GM20000 (cell line): Measurements from ENCODE around the gene CRTAC1.

Source experiments
- DNase-seq: peaks from one replicate; pipeline ENCODE4 v3.0.0; 2012; ENCODE audit warnings: low spot score
- CTCF ChIP-seq: IDR thresholded peaks from 2 replicates; pipeline ENCODE4 v1.5.1; 2012; ENCODE audit warnings: mild to moderate bottlenecking, control low read depth; ENCODE audit errors: extremely low read depth, missing control alignments

CRTAC1 gene

GRCh38 chr10:97923476-97923875, 106.9 kb downstream of the CRTAC1 start:
- TF ChIP-seq CTCF = no peak
- no peak for DNase-seq

GRCh38 chr10:97923057-97923456, 107.4 kb downstream of the CRTAC1 start:
- no peak for TF ChIP-seq CTCF
- no peak for DNase-seq

GRCh38 chr10:97922022-97922758, 108.2 kb downstream of the CRTAC1 start:
- no peak for DNase-seq
- TF ChIP-seq CTCF = no peak

GRCh38 chr10:97921581-97922021, 108.8 kb downstream of the CRTAC1 start:
- no peak for TF ChIP-seq CTCF

GRCh38 chr10:97920865-97921264, 109.6 kb downstream of the CRTAC1 start:
- TF ChIP-seq CTCF = no peak
- no peak for DNase-seq

More at GRCh38 chr10:97921581-97922021, 108.8 kb downstream of the CRTAC1 start:
- DNase-seq = no peak

GRCh38 chr10:97919012-97919411, 111.4 kb downstream of the CRTAC1 start:
- DNase-seq = no peak
- TF ChIP-seq CTCF = no peak

- DNase-seq = no peak
- no peak for TF ChIP-seq CTCF
Observed at GRCh38 chr10:97916586-97916985, 113.8 kb downstream of the CRTAC1 start.
